ENCODE data around the gene CCNT2.
"Not testable (repeated sequence)": the region's sequence is repeated elsewhere in the genome, so short reads cannot be mapped to it uniquely, and the experiment has no call there.

Gene CCNT2

GRCh38 chr2:134975281-134976009 is 56.8 kb downstream of the CCNT2 start:
- no CpG with 5 or more reads among the region's 6 CpGs for WGBS (ENCODE audit: insufficient coverage, insufficient read length)
- H3K36me3 ChIP-seq (ENCODE audit: control insufficient read depth, insufficient read depth, low read length), result no peaks in the 10 kb centered on the region
- no peaks in the 10 kb centered on the region for H3K9me3 ChIP-seq (ENCODE audit: control insufficient read depth, insufficient read depth, low read length)
- no peaks in the 10 kb centered on the region for H3K27me3 ChIP-seq (ENCODE audit: control insufficient read depth, insufficient read depth, low read length)
- DNase-seq (ENCODE audit: low read depth, low spot score), result no peak
- no peak overlapping the region for H3K27ac ChIP-seq (ENCODE audit: low read length)
- no peak overlapping the region for H3K4me3 ChIP-seq (ENCODE audit: low read length)
- H3K4me1 ChIP-seq (ENCODE audit: control insufficient read depth, insufficient read depth, low read length), result no peaks in the 10 kb centered on the region

- DNase-seq (ENCODE audit: low read depth, low spot score), result no peak
- Histone ChIP-seq H3K36me3 (ENCODE audit: control insufficient read depth, insufficient read depth, low read length) (no peaks in the 10 kb centered on the region), H3K4me1 (ENCODE audit: control insufficient read depth, insufficient read depth, low read length) (no peaks in the 10 kb centered on the region), H3K4me3 (ENCODE audit: low read length) (no peak overlapping the region), H3K9me3 (ENCODE audit: control insufficient read depth, insufficient read depth, low read length) (no peaks in the 10 kb centered on the region), H3K27me3 (ENCODE audit: control insufficient read depth, insufficient read depth, low read length) (no peaks in the 10 kb centered on the region), H3K27ac (ENCODE audit: low read length) (no peak overlapping the region)
- WGBS (ENCODE audit: insufficient coverage, insufficient read length), result no CpG with 5 or more reads among the region's 3 CpGs
These were observed 57.6 kb downstream of the CCNT2 start for GRCh38 chr2:134976074-134976702.

- no CpG with 5 or more reads among the region's 5 CpGs for WGBS (ENCODE audit: insufficient coverage, insufficient read length)
- not testable (repeated sequence) for H3K27me3 ChIP-seq (ENCODE audit: control insufficient read depth, insufficient read depth, low read length); DNase-seq (ENCODE audit: low read depth, low spot score); H3K27ac ChIP-seq (ENCODE audit: low read length); H3K4me1 ChIP-seq (ENCODE audit: control insufficient read depth, insufficient read depth, low read length); H3K4me3 ChIP-seq (ENCODE audit: low read length); H3K36me3 ChIP-seq (ENCODE audit: control insufficient read depth, insufficient read depth, low read length); H3K9me3 ChIP-seq (ENCODE audit: control insufficient read depth, insufficient read depth, low read length)
These were observed 58.5 kb downstream of the CCNT2 start for GRCh38 chr2:134977104-134977503.

- no peaks in the 10 kb centered on the region for H3K27me3 ChIP-seq (ENCODE audit: control insufficient read depth, insufficient read depth, low read length)
- DNase-seq (ENCODE audit: low read depth, low spot score), result no peak
- H3K4me1 ChIP-seq (ENCODE audit: control insufficient read depth, insufficient read depth, low read length), result no peaks in the 10 kb centered on the region
- H3K4me3 ChIP-seq (ENCODE audit: low read length), result no peak overlapping the region
- H3K27ac ChIP-seq (ENCODE audit: low read length), result no peak overlapping the region
- no CpG with 5 or more reads among the region's 4 CpGs for WGBS (ENCODE audit: insufficient coverage, insufficient read length)
- no peaks in the 10 kb centered on the region for H3K36me3 ChIP-seq (ENCODE audit: control insufficient read depth, insufficient read depth, low read length)
- no peaks in the 10 kb centered on the region for H3K9me3 ChIP-seq (ENCODE audit: control insufficient read depth, insufficient read depth, low read length)
These were observed 60.6 kb downstream of the CCNT2 start for GRCh38 chr2:134979221-134979620.

GRCh38 chr2:134980639-134981038 is 62.0 kb downstream of the CCNT2 start:
- H3K9me3 ChIP-seq (ENCODE audit: control insufficient read depth, insufficient read depth, low read length), result no peaks in the 10 kb centered on the region
- no peaks in the 10 kb centered on the region for H3K27me3 ChIP-seq (ENCODE audit: control insufficient read depth, insufficient read depth, low read length)
- no peak overlapping the region for H3K4me3 ChIP-seq (ENCODE audit: low read length)
- H3K4me1 ChIP-seq (ENCODE audit: control insufficient read depth, insufficient read depth, low read length), result no peaks in the 10 kb centered on the region
- no CpG with 5 or more reads among the region's 7 CpGs for WGBS (ENCODE audit: insufficient coverage, insufficient read length)
- no peaks in the 10 kb centered on the region for H3K36me3 ChIP-seq (ENCODE audit: control insufficient read depth, insufficient read depth, low read length)
- no peak for DNase-seq (ENCODE audit: low read depth, low spot score)
- no peak overlapping the region for H3K27ac ChIP-seq (ENCODE audit: low read length)

GRCh38 chr2:134982603-134983002 is 64.0 kb downstream of the CCNT2 start:
- WGBS (ENCODE audit: insufficient coverage, insufficient read length), result no CpG with 5 or more reads among the region's 1 CpG
- no peaks in the 10 kb centered on the region for H3K4me1 ChIP-seq (ENCODE audit: control insufficient read depth, insufficient read depth, low read length)
- no peaks in the 10 kb centered on the region for H3K36me3 ChIP-seq (ENCODE audit: control insufficient read depth, insufficient read depth, low read length)
- H3K27ac ChIP-seq (ENCODE audit: low read length), result no peak overlapping the region
- no peaks in the 10 kb centered on the region for H3K27me3 ChIP-seq (ENCODE audit: control insufficient read depth, insufficient read depth, low read length)
- H3K9me3 ChIP-seq (ENCODE audit: control insufficient read depth, insufficient read depth, low read length), result no peaks in the 10 kb centered on the region
- DNase-seq (ENCODE audit: low read depth, low spot score), result no peak
- no peak overlapping the region for H3K4me3 ChIP-seq (ENCODE audit: low read length)

GRCh38 chr2:134985061-134985460 is 66.4 kb downstream of the CCNT2 start:
- Histone ChIP-seq H3K27ac (ENCODE audit: low read length) (no peak overlapping the region), H3K9me3 (ENCODE audit: control insufficient read depth, insufficient read depth, low read length) (no peaks in the 10 kb centered on the region), H3K4me1 (ENCODE audit: control insufficient read depth, insufficient read depth, low read length) (no peaks in the 10 kb centered on the region), H3K27me3 (ENCODE audit: control insufficient read depth, insufficient read depth, low read length) (no peaks in the 10 kb centered on the region), H3K36me3 (ENCODE audit: control insufficient read depth, insufficient read depth, low read length) (no peaks in the 10 kb centered on the region), H3K4me3 (ENCODE audit: low read length) (no peak overlapping the region)
- DNase-seq (ENCODE audit: low read depth, low spot score), result no peak
- WGBS (ENCODE audit: insufficient coverage, insufficient read length), result no CpG with 5 or more reads among the region's 3 CpGs

- no CpG with 5 or more reads among the region's 3 CpGs for WGBS (ENCODE audit: insufficient coverage, insufficient read length)
- Histone ChIP-seq H3K27me3 (ENCODE audit: control insufficient read depth, insufficient read depth, low read length) (no peaks in the 10 kb centered on the region), H3K27ac (ENCODE audit: low read length) (no peak overlapping the region), H3K36me3 (ENCODE audit: control insufficient read depth, insufficient read depth, low read length) (no peaks in the 10 kb centered on the region), H3K4me3 (ENCODE audit: low read length) (no peak overlapping the region), H3K4me1 (ENCODE audit: control insufficient read depth, insufficient read depth, low read length) (no peaks in the 10 kb centered on the region), H3K9me3 (ENCODE audit: control insufficient read depth, insufficient read depth, low read length) (no peaks in the 10 kb centered on the region)
- DNase-seq (ENCODE audit: low read depth, low spot score), result no peak
These were observed 70.5 kb downstream of the CCNT2 start for GRCh38 chr2:134988994-134989605.

GRCh38 chr2:134999521-134999920 is 80.9 kb downstream of the CCNT2 start:
- Histone ChIP-seq H3K4me3 (ENCODE audit: low read length) (no peak overlapping the region), H3K36me3 (ENCODE audit: control insufficient read depth, insufficient read depth, low read length) (no peaks in the 10 kb centered on the region), H3K9me3 (ENCODE audit: control insufficient read depth, insufficient read depth, low read length) (no peaks in the 10 kb centered on the region), H3K4me1 (ENCODE audit: control insufficient read depth, insufficient read depth, low read length) (no peaks in the 10 kb centered on the region), H3K27ac (ENCODE audit: low read length) (no peak overlapping the region), H3K27me3 (ENCODE audit: control insufficient read depth, insufficient read depth, low read length) (no peaks in the 10 kb centered on the region)
- no peak for DNase-seq (ENCODE audit: low read depth, low spot score)
- no CpG with 5 or more reads among the region's 2 CpGs for WGBS (ENCODE audit: insufficient coverage, insufficient read length)

- H3K4me3 ChIP-seq (ENCODE audit: low read length), result no peak overlapping the region
- no peak overlapping the region for H3K27ac ChIP-seq (ENCODE audit: low read length)
- H3K36me3 ChIP-seq (ENCODE audit: control insufficient read depth, insufficient read depth, low read length), result no peaks in the 10 kb centered on the region
- DNase-seq (ENCODE audit: low read depth, low spot score), result no peak
- H3K4me1 ChIP-seq (ENCODE audit: control insufficient read depth, insufficient read depth, low read length), result no peaks in the 10 kb centered on the region; the same call in 1 of the 2 replicates
- no peaks in the 10 kb centered on the region for H3K9me3 ChIP-seq (ENCODE audit: control insufficient read depth, insufficient read depth, low read length)
- WGBS (ENCODE audit: insufficient coverage, insufficient read length), result no CpG with 5 or more reads among the region's 4 CpGs
- no peaks in the 10 kb centered on the region for H3K27me3 ChIP-seq (ENCODE audit: control insufficient read depth, insufficient read depth, low read length)
These were observed 84.2 kb downstream of the CCNT2 start for GRCh38 chr2:135002836-135003235.

Measured in iPS DF 6.9 (cell line).